Type B pancreatic cell (in vitro differentiated cells): ENCODE measurements around the gene CUX1. TPM values are rescaled to one million over a fixed set of nuclear protein-coding genes. Genes with fewer than 3 reads are reported as not detected.
"Not testable (repeated sequence)": the region's sequence is repeated elsewhere in the genome, so short reads cannot be mapped to it uniquely, and the experiment has no call there.

Source experiments
- DNase-seq: peaks from one replicate; pipeline ENCODE4 v3.0.0; 2021; ENCODE audit warnings: mixed read lengths; ENCODE audit not compliant: unreplicated experiment; ENCODE audit errors: extremely low spot score
- H3K27ac Mint-ChIP-seq: 2 replicates; pipeline ENCODE4 v1.8.0; 2021; ENCODE audit warnings: mild to moderate bottlenecking, mixed read lengths
- H3K27me3 Mint-ChIP-seq: 2 replicates; pipeline ENCODE4 v1.8.0; 2021; ENCODE audit warnings: mixed read lengths
- H3K36me3 Mint-ChIP-seq: 2 replicates; pipeline ENCODE4 v1.8.0; 2021; ENCODE audit warnings: mixed read lengths
- H3K4me1 Mint-ChIP-seq: one replicate; pipeline ENCODE4 v1.8.0; 2021; ENCODE audit warnings: mixed read lengths; ENCODE audit not compliant: unreplicated experiment
- H3K4me3 Mint-ChIP-seq: 2 replicates; pipeline ENCODE4 v1.8.0; 2021; ENCODE audit warnings: mild to moderate bottlenecking, mixed read lengths
- H3K9me3 Mint-ChIP-seq: 2 replicates; pipeline ENCODE4 v1.8.0; 2021; ENCODE audit warnings: mixed read lengths
- CTCF ChIP-seq: fragments of 200-600 bp; sonication (generic); conservative IDR thresholded peaks from 2 replicates; pipeline ENCODE4 v1.5.0; 2021; ENCODE audit warnings: antibody characterized with exemption, mild to moderate bottlenecking
- total RNA-seq: library from RNA; stranded (reverse); gene quantifications from 2 replicates; pipeline ENCODE4 v1.2.1, GENCODE V29; 2021; ENCODE audit warnings: low replicate concordance

The CUX1 gene
- total RNA-seq, 1 donor from 2014 or later = 76.4 TPM

DNA sequence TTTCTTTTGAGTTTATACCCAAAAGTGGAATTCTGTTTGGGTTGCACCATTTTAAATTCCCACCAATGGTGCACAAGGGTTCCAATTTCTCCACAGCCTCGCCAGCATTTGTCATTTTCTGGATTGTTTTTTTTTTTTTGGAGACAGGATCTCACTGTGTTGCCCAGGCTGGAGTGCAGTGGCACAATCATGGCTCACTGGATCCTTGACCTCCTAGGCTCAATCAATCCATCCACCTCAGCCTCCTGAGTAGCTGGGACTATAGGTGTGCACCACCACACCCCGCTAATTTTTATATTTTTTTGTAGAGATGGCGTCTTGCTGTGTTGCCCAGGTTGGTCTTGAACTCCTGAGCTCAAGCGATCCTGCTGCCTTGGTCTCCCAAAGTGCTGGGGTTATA, 46.6 kb downstream of the CUX1 start:
- no peaks in the 10 kb centered on the region for H3K27me3 Mint-ChIP-seq
- H3K4me1 Mint-ChIP-seq = peaks cover 52% of the 10 kb centered on the region
- TF ChIP-seq CTCF = no peak
- no peak overlapping the region for H3K27ac Mint-ChIP-seq
- DNase-seq = no peak
- no peaks in the 10 kb centered on the region for H3K9me3 Mint-ChIP-seq
- peaks cover 6% of the 10 kb centered on the region for H3K36me3 Mint-ChIP-seq
- H3K4me3 Mint-ChIP-seq = no peak overlapping the region

- Mint-ChIP-seq H3K36me3 (peaks cover 6% of the 10 kb centered on the region), H3K27ac (no peak overlapping the region), H3K4me3 (no peak overlapping the region), H3K9me3 (no peaks in the 10 kb centered on the region), H3K4me1 (peaks cover 52% of the 10 kb centered on the region), H3K27me3 (no peaks in the 10 kb centered on the region)
- no peak for TF ChIP-seq CTCF
- no peak for DNase-seq
These were observed 47.6 kb downstream of the CUX1 start for GRCh38 chr7:101865031-101865430.

GRCh38 chr7:101865455-101865854, 48.0 kb downstream of the CUX1 start:
- H3K36me3 Mint-ChIP-seq = peaks cover 6% of the 10 kb centered on the region
- no peak overlapping the region for H3K4me3 Mint-ChIP-seq
- no peaks in the 10 kb centered on the region for H3K9me3 Mint-ChIP-seq
- no peaks in the 10 kb centered on the region for H3K27me3 Mint-ChIP-seq
- no peak for TF ChIP-seq CTCF
- peaks cover 52% of the 10 kb centered on the region for H3K4me1 Mint-ChIP-seq
- no peak for DNase-seq
- no peak overlapping the region for H3K27ac Mint-ChIP-seq

DNA sequence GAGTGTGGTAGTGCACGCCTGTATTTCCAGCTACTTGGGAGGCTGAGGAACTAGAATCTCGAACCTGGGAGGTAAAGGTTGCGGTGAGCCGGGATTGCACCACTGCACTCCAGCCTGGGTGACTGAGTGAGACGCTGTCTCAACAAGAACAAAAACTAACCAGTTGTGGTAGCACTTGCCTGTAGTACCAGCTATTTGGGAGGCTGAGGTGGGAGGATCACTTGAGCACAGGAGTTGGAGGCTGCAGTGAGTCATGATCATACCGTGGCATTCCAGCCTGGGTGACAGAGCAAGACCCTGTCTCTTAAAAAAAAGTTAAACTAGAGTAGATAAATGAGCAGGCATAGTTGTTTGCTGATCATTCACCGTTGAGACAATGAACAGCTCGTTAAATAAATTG, 48.9 kb downstream of the CUX1 start:
- H3K36me3 Mint-ChIP-seq = peaks cover 6% of the 10 kb centered on the region
- no peak overlapping the region for H3K27ac Mint-ChIP-seq
- peaks cover 55% of the 10 kb centered on the region for H3K4me1 Mint-ChIP-seq
- H3K27me3 Mint-ChIP-seq = no peaks in the 10 kb centered on the region
- H3K4me3 Mint-ChIP-seq = no peak overlapping the region
- TF ChIP-seq CTCF = no peak
- H3K9me3 Mint-ChIP-seq = no peaks in the 10 kb centered on the region
- no peak for DNase-seq

- Mint-ChIP-seq H3K4me1 (peaks cover 52% of the 10 kb centered on the region), H3K4me3 (no peak overlapping the region), H3K9me3 (no peaks in the 10 kb centered on the region), H3K27me3 (no peaks in the 10 kb centered on the region), H3K27ac (no peak overlapping the region), H3K36me3 (peaks cover 6% of the 10 kb centered on the region)
- TF ChIP-seq CTCF = no peak
- no peak for DNase-seq
These were observed 49.8 kb downstream of the CUX1 start for GRCh38 chr7:101867265-101867664.

DNA sequence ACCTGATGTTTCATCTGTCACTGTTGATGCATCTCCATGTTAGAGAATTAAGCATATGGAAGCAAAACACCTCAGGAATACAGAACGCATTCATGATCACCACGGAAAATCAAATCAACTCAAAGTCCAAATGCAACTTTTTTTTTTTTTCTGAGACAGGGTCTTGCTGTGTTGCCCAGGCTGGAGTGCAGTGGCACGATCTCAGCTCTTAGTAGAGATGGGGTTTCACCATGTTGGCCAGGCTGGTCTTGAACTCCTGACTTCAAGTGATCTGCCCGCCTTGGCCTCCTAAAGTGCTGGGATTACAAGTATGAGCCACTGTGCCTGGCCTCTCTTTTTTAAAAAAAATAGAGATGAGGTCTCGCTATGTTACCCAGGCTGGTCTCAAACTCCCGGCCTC, 50.3 kb downstream of the CUX1 start:
- H3K27me3 Mint-ChIP-seq = not testable (repeated sequence)

More for the DNA sequence above, 50.3 kb downstream of the CUX1 start:
- H3K4me1 Mint-ChIP-seq = peaks cover 48% of the 10 kb centered on the region
- not testable (repeated sequence) for H3K27ac Mint-ChIP-seq, H3K4me3 Mint-ChIP-seq, DNase-seq, H3K36me3 Mint-ChIP-seq, H3K9me3 Mint-ChIP-seq
